Body of pancreas (tissue), 4 donors: ENCODE data around the gene SEC22C. TPM values are rescaled to one million over a fixed set of nuclear protein-coding genes. Genes with fewer than 3 reads are reported as not detected.

Experiments
- ATAC-seq: fragments of 150-250 bp; one replicate; pipeline ENCODE4 v1.9.1; 2016
- DNase-seq, 4 donors: peaks; one replicate each; pipeline ENCODE4 v3.0.0-alpha.2; 2019
- H3K27ac ChIP-seq, 4 donors: fragments of 200-600 bp; sonication (generic); 1 replicate in 3 of 4; 2 replicates in 1 of 4; pipeline versions ENCODE4 v1.5.1 to v1.6.1; 2016 to 2019; ENCODE audit warnings: mild to moderate bottlenecking in 1 of 4, mixed read lengths in 1 of 4, moderate library complexity in 1 of 4
- H3K27me3 ChIP-seq, 2 donors: fragments of 200-600 bp; sonication (generic); one replicate each; pipeline ENCODE4 v1.6.0; 2016; ENCODE audit warnings: mild to moderate bottlenecking in 1 of 2
- H3K36me3 ChIP-seq, 2 donors: fragments of 200-600 bp; sonication (generic); replicated peaks in 1 of 2; 2 replicates each; pipeline ENCODE4 v1.5.1; 2016; ENCODE audit warnings: low read depth in 2 of 2; ENCODE audit not compliant: insufficient read depth in 1 of 2
- H3K4me1 ChIP-seq: fragments of 200-600 bp; sonication (generic); one replicate; pipeline ENCODE4 v1.6.0; 2016
- H3K4me3 ChIP-seq, 2 donors: fragments of 200-600 bp; sonication (generic); 1 replicate in 1 of 2; 2 replicates in 1 of 2; pipeline ENCODE4 v1.5.1; 2016 to 2019
- H3K9me3 ChIP-seq, 3 donors: fragments of 200-600 bp; sonication (generic); 1 replicate in 2 of 3; 2 replicates in 1 of 3; pipeline ENCODE4 v1.5.1; 2016
- POLR2A ChIP-seq, 3 donors: fragments of 450-650 bp; IDR thresholded peaks; one replicate each; pipeline ENCODE4 v1.6.1; 2016; ENCODE audit warnings: antibody characterized with exemption in 3 of 3, mild to moderate bottlenecking in 2 of 3
- WGBS, 2 donors: methylation state at CpG; one replicate each; pipeline ENCODE4 v1.1.5; 2017; 5-methylcytosine and 5-hydroxymethylcytosine counted together
- intact Hi-C: fragments of 100-400 bp; cut with DNase I; formaldehyde crosslinking; loops from one replicate; pipeline ENCODE4 v1.15.1; 2023
- total RNA-seq, 2 donors: library from RNA; depleted of rRNA; stranded (reverse); fragments of >200 nt; gene quantifications; one replicate each; pipeline ENCODE4 v1.1.0, GENCODE V29; 2016
- TF ChIP-seq, protein P1 (sequence below), 7 experiments: fragments of 450-650 bp in 4 of 7; fragments of 200-600 bp in 3 of 7; sonication (generic) in 3 of 7; IDR thresholded peaks; one replicate each; pipeline ENCODE4 v1.5.1; 2016 to 2019; ENCODE audit warnings: antibody characterized with exemption in 7 of 7

The SEC22C gene
- total RNA-seq, 2 donors from 2014 or later, result 23.1 to 30.9 TPM

DNA sequence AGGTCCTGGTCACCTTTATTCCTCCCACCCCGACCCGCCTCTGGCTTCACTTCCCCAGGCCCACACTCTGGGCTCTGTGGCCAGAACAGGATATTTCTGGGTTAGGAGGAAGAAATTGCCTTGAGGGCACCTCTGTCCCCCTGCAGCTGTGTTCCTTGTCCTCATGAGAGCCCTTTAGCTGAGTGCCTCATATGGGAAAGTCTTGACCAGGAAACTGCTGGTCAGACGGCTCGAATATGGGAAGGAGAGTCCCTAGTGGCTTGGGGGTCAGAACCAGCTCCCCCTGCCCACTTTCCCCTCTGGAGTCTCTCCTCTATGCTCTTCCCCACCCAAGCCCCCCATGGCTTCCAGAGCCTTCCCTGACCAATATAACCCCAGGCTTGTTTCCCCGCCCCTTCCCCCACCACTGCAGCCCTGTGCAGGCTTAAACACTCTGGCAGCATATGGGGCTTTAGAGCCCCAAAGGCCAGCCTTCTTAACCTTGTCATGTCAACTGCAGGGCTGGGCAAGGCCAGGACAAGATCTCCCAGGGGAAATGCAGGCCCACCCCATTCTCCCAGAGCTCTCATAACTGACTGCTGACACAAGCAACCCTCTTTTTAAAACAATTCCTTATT is 36.4 kb downstream of the SEC22C start:
- WGBS, 2 donors, result 76 to 84% methylated on average over 5 of the region's 5 CpGs
- Histone ChIP-seq H3K4me3 (no peak overlapping the region), H3K9me3 (no peaks in the 10 kb centered on the region), H3K27me3 (no peaks in the 10 kb centered on the region), H3K36me3 (peaks cover 0 to under 1% of the 10 kb centered on the region in 2 donors), H3K4me1 (peaks cover 34% of the 10 kb centered on the region), H3K27ac (peak overlapping the region; percentile 12 to 58 (median 36))
- TF ChIP-seq, protein P1, sequence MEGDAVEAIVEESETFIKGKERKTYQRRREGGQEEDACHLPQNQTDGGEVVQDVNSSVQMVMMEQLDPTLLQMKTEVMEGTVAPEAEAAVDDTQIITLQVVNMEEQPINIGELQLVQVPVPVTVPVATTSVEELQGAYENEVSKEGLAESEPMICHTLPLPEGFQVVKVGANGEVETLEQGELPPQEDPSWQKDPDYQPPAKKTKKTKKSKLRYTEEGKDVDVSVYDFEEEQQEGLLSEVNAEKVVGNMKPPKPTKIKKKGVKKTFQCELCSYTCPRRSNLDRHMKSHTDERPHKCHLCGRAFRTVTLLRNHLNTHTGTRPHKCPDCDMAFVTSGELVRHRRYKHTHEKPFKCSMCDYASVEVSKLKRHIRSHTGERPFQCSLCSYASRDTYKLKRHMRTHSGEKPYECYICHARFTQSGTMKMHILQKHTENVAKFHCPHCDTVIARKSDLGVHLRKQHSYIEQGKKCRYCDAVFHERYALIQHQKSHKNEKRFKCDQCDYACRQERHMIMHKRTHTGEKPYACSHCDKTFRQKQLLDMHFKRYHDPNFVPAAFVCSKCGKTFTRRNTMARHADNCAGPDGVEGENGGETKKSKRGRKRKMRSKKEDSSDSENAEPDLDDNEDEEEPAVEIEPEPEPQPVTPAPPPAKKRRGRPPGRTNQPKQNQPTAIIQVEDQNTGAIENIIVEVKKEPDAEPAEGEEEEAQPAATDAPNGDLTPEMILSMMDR (IDR thresholded peaks at IDR 0.05), result no peak
- TF ChIP-seq POLR2A (IDR thresholded peaks at IDR 0.05), result no peak
- intact Hi-C loops, result no loop called here
- DNase-seq (no peak), ATAC-seq (no peak)

DNA sequence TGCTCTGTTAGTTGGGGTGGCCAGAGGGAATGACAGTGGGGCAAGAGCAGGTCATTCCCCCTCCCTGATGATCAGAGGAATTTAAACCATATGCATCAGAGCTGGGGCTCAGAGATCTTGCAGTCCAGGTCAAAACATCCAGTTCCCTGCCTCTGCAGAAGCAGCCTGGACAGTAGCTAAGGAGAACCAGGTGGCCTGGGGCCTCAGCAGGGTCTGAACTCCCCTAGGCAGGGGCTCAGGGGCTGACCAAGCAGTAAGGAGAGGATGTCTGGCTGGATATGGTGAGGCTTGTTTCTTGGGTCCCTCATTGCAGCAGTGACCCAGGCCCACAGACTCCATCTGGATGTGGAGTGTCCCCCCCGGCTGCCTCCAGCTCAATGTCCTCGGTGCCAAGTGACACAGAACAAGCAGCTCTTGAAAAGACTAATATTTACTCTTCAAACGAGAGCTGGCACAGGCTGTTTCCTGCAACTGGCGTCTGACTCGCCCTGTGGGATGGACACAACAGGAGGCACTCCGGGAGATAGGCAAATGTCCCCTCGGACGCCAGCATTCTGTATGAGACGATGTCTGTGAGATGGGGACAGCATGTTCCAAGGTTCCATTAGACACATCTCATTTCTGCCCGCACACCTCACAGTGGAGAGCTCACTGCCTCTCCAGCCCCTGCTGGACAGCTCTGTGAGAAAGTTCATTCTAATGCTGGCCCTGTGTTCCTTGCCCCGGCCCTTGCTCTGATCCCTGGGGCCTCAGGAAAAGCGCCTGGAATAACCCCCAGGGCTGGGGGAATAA is 37.1 kb downstream of the SEC22C start:
- peaks cover 41% of the 10 kb centered on the region for H3K4me1 ChIP-seq
- H3K4me3 ChIP-seq, result no peak overlapping the region
- peak; percentile 71 to 88 (median 86) for DNase-seq
- no peaks in the 10 kb centered on the region for H3K9me3 ChIP-seq
- peak; percentile 82 for ATAC-seq
- WGBS, 2 donors, result 6 to 16% methylated on average over 8 to 12 of the region's 12 CpGs
- H3K27ac ChIP-seq, result peak overlapping the region; percentile 25 to 58 (median 46)
- no peaks in the 10 kb centered on the region for H3K27me3 ChIP-seq
- intact Hi-C loops, result no loop called here
- TF ChIP-seq POLR2A (IDR thresholded peaks at IDR 0.05), result peak in 1 of 3 donors; percentile 15
- TF ChIP-seq, protein P1 (IDR thresholded peaks at IDR 0.05), result peak in 4 of 7 experiments; percentile 37 to 44 (median 39)
- no peaks in the 10 kb centered on the region for H3K36me3 ChIP-seq

DNA sequence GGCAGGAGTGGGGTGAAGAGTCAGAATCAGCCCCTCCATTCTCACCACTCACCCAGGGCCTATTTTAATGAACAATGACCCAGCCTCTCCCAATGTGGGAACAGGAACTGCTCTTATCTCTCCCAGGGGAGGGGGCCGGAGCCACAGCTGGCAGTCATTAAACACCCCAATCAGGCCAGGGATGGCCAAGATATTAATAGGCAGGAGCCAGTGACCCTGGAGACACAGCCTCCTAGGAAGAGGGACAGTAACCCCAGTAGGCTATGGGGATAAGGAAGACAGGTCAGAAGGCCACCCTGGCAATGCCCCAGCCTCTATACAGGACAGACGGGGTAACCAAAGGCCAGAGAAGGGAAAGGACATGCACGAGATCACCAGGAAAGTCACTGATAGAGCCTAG is 40.7 kb downstream of the SEC22C start:
- ATAC-seq, result no peak
- intact Hi-C loops, result no loop called here
- no peaks in the 10 kb centered on the region for H3K36me3 ChIP-seq
- no peak overlapping the region for H3K4me3 ChIP-seq
- no peak overlapping the region for H3K27ac ChIP-seq
- no peaks in the 10 kb centered on the region for H3K27me3 ChIP-seq
- no peaks in the 10 kb centered on the region for H3K9me3 ChIP-seq
- 53 to 64% methylated on average over 3 of the region's 3 CpGs for WGBS, 2 donors
- TF ChIP-seq, protein P1 (IDR thresholded peaks at IDR 0.05), result no peak
- TF ChIP-seq POLR2A (IDR thresholded peaks at IDR 0.05), result no peak
- DNase-seq, result no peak
- H3K4me1 ChIP-seq, result peaks cover 43% of the 10 kb centered on the region

DNA sequence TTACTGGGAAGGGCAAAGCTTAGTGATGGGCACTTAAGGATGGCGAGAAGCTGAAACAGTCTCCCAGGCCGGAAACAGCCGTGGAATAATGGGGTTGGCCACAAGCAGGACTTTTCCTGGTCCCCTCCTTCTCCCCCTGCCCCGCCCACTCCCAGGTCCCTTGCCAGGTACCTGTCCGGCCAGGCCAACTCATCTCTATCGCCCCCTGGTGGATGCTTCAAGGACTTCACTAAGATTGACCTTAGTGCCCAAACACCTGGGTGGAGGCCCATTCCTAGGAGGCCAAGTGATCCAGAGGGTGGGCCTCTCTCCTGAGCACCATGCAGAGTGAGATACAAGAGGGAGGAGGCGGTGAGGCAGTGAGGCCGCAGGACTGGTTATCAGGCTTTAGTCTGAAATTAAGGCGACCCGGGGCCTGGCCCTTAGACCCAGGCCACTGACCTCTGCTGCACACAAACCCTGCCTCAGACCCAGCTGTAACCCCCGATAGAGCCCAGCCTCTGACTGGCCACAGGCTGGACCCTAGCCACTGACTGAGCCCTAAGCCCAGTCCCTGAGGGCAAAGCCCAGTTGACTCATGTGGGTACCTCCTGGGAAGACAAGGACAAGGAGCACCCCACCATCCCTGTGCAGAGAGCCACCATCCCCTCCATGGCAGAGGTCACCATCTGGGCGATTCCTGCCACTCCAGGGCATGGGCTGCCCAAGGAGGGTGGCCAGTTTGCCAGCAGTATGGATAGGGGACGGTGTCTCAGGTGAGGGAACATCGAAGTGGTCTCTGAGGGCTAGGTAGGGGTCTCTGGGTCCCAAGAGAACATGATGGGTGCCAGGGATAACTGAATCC is 41.7 kb downstream of the SEC22C start:
- ATAC-seq (peak; percentile 73), DNase-seq (peak; percentile 83 to 87 (median 85))
- WGBS, 2 donors, result 48 to 54% methylated on average over 12 to 14 of the region's 14 CpGs
- H3K9me3 ChIP-seq, result no peaks in the 10 kb centered on the region
- TF ChIP-seq POLR2A (IDR thresholded peaks at IDR 0.05), result no peak
- TF ChIP-seq, protein P1 (IDR thresholded peaks at IDR 0.05), result peak; percentile 63 to 86 (median 76)
- intact Hi-C loops, result loop anchor here (5.0 to 10.0 kb wide), 2 partner anchors 38 to 315 kb away; partner anchors contain the start of gene VIPR1
- peaks cover 34% of the 10 kb centered on the region for H3K4me1 ChIP-seq
- no peaks in the 10 kb centered on the region for H3K27me3 ChIP-seq
- no peak overlapping the region for H3K27ac ChIP-seq
- no peak overlapping the region for H3K4me3 ChIP-seq
- H3K36me3 ChIP-seq, result no peaks in the 10 kb centered on the region
